Measurements from ENCODE around the gene ZNF526.

ZNF526 gene

GRCh38 chr19:42269478-42270345 lies 49.6 kb downstream of the ZNF526 start (continued):
- no peak for TF ChIP-seq HIC1 (tag by site-specific recombination; IDR thresholded peaks at IDR 0.05)
- TF ChIP-seq IKZF3 (tag by site-specific recombination; IDR thresholded peaks at IDR 0.05) = no peak
- no peak for TF ChIP-seq MEIS1 (CRISPR knock-in tag; IDR thresholded peaks at IDR 0.05; ENCODE audit: borderline replicate concordance)
- no peak for TF ChIP-seq FEZF1 (tag by site-specific recombination; IDR thresholded peaks at IDR 0.05)
- TF ChIP-seq ZNF747 (tag by site-specific recombination; IDR thresholded peaks at IDR 0.05) = no peak
- TF ChIP-seq RBAK (tag by site-specific recombination; IDR thresholded peaks at IDR 0.05) = peak; percentile 51; the same call in 1 of the 2 replicates
- TF ChIP-seq ZNF148 (tag by site-specific recombination; IDR thresholded peaks at IDR 0.05; ENCODE audit: borderline replicate concordance) = no peak
- TF ChIP-seq ZNF112 (tag by site-specific recombination; IDR thresholded peaks at IDR 0.05) = no peak
- peak; percentile 56 for TF ChIP-seq EGR2 (tag by site-specific recombination; IDR thresholded peaks at IDR 0.05; ENCODE audit: low read depth)
- TF ChIP-seq OSR2 (tag by site-specific recombination; IDR thresholded peaks at IDR 0.05) = no peak
- TF ChIP-seq ZNF248 (tag by site-specific recombination; IDR thresholded peaks at IDR 0.05) = no peak; the same call in 1 of the 2 replicates
- TF ChIP-seq ZNF560 (tag by site-specific recombination; IDR thresholded peaks at IDR 0.05; ENCODE audit: borderline replicate concordance) = no peak
- no peak for TF ChIP-seq ZNF670 (tag by site-specific recombination; IDR thresholded peaks at IDR 0.05; ENCODE audit: low read depth)
- no peak for TF ChIP-seq PRDM6 (tag by site-specific recombination; IDR thresholded peaks at IDR 0.05)
- no peak for TF ChIP-seq ZNF529 (tag by site-specific recombination; IDR thresholded peaks at IDR 0.05; ENCODE audit: insufficient replicate concordance)
- no peak for TF ChIP-seq ZNF830 (tag by site-specific recombination; IDR thresholded peaks at IDR 0.05; ENCODE audit: low read depth)
- TF ChIP-seq ZNF513 (tag by site-specific recombination; IDR thresholded peaks at IDR 0.05) = no peak
- no peak for TF ChIP-seq ZNF843 (tag by site-specific recombination; IDR thresholded peaks at IDR 0.05)
- no peak for TF ChIP-seq ZIC2 (tag by site-specific recombination; IDR thresholded peaks at IDR 0.05)
- no peak for TF ChIP-seq ZNF707 (tag by site-specific recombination; IDR thresholded peaks at IDR 0.05)
- no peak for TF ChIP-seq TSHZ1 (tag by site-specific recombination; IDR thresholded peaks at IDR 0.05; ENCODE audit: borderline replicate concordance)
- no peak; the same call in 1 of the 2 replicates for TF ChIP-seq ZNF416 (tag by site-specific recombination; IDR thresholded peaks at IDR 0.05)
- TF ChIP-seq ZNF18 (tag by site-specific recombination; IDR thresholded peaks at IDR 0.05) = no peak
- no peak for TF ChIP-seq SP3 (tag by site-specific recombination; IDR thresholded peaks at IDR 0.05)
- TF ChIP-seq ZBTB21 (tag by site-specific recombination; IDR thresholded peaks at IDR 0.05) = peak; percentile 23; the same call in 1 of the 2 replicates
- TF ChIP-seq ZNF2 (tag by site-specific recombination; IDR thresholded peaks at IDR 0.05) = no peak

Data from HEK293 (cell line).